ENCODE measurements around the gene ZNF76. TPM values are rescaled to one million over a fixed set of nuclear protein-coding genes. Genes with fewer than 3 reads are reported as not detected.

ZNF76 gene
- polyA plus RNA-seq, 1 donor from 2014 or later, result 26.3 TPM

DNA sequence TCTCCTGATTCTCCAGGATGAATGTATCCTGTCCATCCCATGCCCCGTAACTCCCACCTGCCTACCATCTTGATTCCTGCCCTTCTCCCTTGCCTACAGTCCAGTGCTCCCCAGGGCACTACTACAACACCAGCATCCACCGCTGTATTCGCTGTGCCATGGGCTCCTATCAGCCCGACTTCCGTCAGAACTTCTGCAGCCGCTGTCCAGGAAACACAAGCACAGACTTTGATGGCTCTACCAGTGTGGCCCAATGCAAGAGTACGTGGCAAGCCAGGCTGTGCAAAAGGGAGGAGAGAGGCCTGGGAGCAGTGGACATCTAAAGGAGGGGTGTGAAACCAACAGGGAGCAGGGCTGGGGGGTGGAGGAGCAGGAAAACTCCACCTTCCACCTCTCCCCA is 15.0 kb upstream of the ZNF76 start:
- H3K27me3 ChIP-seq (ENCODE audit: insufficient read depth, low read depth, low read length), result no peaks in the 10 kb centered on the region
- TF ChIP-seq SMC3 (conservative IDR thresholded peaks at IDR 0.05; ENCODE audit: poor library complexity) (no peak), RAD21 (conservative IDR thresholded peaks at IDR 0.05) (no peak), EZH2 (IDR thresholded peaks at IDR 0.05; ENCODE audit: borderline replicate concordance, insufficient read depth, low read length, poor library complexity, severe bottlenecking) (no peak), POLR2AphosphoS5 (IDR thresholded peaks at IDR 0.05) (no peak), MXI1 (conservative IDR thresholded peaks at IDR 0.05; ENCODE audit: poor library complexity, severe bottlenecking) (no peak)
- TF ChIP-seq, protein P1, sequence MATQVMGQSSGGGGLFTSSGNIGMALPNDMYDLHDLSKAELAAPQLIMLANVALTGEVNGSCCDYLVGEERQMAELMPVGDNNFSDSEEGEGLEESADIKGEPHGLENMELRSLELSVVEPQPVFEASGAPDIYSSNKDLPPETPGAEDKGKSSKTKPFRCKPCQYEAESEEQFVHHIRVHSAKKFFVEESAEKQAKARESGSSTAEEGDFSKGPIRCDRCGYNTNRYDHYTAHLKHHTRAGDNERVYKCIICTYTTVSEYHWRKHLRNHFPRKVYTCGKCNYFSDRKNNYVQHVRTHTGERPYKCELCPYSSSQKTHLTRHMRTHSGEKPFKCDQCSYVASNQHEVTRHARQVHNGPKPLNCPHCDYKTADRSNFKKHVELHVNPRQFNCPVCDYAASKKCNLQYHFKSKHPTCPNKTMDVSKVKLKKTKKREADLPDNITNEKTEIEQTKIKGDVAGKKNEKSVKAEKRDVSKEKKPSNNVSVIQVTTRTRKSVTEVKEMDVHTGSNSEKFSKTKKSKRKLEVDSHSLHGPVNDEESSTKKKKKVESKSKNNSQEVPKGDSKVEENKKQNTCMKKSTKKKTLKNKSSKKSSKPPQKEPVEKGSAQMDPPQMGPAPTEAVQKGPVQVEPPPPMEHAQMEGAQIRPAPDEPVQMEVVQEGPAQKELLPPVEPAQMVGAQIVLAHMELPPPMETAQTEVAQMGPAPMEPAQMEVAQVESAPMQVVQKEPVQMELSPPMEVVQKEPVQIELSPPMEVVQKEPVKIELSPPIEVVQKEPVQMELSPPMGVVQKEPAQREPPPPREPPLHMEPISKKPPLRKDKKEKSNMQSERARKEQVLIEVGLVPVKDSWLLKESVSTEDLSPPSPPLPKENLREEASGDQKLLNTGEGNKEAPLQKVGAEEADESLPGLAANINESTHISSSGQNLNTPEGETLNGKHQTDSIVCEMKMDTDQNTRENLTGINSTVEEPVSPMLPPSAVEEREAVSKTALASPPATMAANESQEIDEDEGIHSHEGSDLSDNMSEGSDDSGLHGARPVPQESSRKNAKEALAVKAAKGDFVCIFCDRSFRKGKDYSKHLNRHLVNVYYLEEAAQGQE (IDR thresholded peaks at IDR 0.05; ENCODE audit: borderline replicate concordance), result no peak
- TF ChIP-seq, protein P2, sequence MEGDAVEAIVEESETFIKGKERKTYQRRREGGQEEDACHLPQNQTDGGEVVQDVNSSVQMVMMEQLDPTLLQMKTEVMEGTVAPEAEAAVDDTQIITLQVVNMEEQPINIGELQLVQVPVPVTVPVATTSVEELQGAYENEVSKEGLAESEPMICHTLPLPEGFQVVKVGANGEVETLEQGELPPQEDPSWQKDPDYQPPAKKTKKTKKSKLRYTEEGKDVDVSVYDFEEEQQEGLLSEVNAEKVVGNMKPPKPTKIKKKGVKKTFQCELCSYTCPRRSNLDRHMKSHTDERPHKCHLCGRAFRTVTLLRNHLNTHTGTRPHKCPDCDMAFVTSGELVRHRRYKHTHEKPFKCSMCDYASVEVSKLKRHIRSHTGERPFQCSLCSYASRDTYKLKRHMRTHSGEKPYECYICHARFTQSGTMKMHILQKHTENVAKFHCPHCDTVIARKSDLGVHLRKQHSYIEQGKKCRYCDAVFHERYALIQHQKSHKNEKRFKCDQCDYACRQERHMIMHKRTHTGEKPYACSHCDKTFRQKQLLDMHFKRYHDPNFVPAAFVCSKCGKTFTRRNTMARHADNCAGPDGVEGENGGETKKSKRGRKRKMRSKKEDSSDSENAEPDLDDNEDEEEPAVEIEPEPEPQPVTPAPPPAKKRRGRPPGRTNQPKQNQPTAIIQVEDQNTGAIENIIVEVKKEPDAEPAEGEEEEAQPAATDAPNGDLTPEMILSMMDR (IDR thresholded peaks at IDR 0.05; ENCODE audit: poor library complexity, severe bottlenecking), result no peak
- H3K9me3 ChIP-seq (ENCODE audit: low read length), result no peaks in the 10 kb centered on the region
- no peaks in the 10 kb centered on the region for H3F3A ChIP-seq (ENCODE audit: insufficient read depth, low read length, poor library complexity, severe bottlenecking)
- H2AFZ ChIP-seq (ENCODE audit: low read depth, low read length), result no peak overlapping the region
- no peaks in the 10 kb centered on the region for H4K20me1 ChIP-seq (ENCODE audit: insufficient read depth)
- no peaks in the 10 kb centered on the region for H3K9me2 ChIP-seq (ENCODE audit: insufficient read depth, low read length)
- H3K4me2 ChIP-seq (ENCODE audit: low read length), result no peak overlapping the region
- no peaks in the 10 kb centered on the region for H3K36me3 ChIP-seq (ENCODE audit: insufficient read depth, low read length)
- no peak overlapping the region for H3K4me3 ChIP-seq (ENCODE audit: low read length)
- H3K79me2 ChIP-seq (replicated peaks; ENCODE audit: insufficient read depth, low read length), result no peaks in the 10 kb centered on the region
- no peak overlapping the region for H3K27ac ChIP-seq (ENCODE audit: low read length)
- no peak overlapping the region for H3K9ac ChIP-seq (ENCODE audit: low read length)

DNA sequence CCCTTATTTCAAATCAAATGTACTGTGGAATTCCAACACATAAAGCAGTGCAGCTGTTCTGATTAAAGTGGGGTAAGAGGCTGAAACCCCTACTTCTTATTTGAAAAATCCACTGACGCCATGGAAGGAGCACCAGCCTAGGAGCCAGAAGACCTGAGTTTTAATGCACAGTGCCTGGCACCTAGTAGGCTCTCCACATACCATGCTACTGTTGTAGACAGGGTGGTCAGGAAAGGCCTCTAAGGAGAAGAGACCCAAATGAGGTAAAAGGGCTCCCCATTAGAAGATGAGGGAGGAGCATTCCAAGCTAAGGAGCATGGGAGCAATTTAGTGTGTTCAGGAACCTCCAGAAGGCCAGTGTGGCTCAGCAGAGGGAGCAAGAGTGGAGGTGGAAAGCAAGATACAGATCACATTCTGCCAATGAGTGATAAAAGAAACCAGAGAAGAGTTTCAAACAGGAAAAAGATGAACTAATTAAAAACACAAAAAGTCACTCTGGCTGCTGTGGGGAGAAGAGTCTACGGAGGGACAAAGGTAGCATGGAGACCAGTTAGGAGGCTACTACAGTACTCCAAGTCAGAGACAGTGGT is 11.8 kb upstream of the ZNF76 start:
- H3K9ac ChIP-seq (ENCODE audit: low read length), result no peak overlapping the region
- H3K36me3 ChIP-seq (ENCODE audit: insufficient read depth, low read length), result no peaks in the 10 kb centered on the region
- H3K27me3 ChIP-seq (ENCODE audit: insufficient read depth, low read depth, low read length), result no peaks in the 10 kb centered on the region
- no peak overlapping the region for H3K4me3 ChIP-seq (ENCODE audit: low read length)
- no peak overlapping the region for H3K27ac ChIP-seq (ENCODE audit: low read length)
- H3K79me2 ChIP-seq (replicated peaks; ENCODE audit: insufficient read depth, low read length), result peaks cover 11% of the 10 kb centered on the region
- no peaks in the 10 kb centered on the region for H3K9me3 ChIP-seq (ENCODE audit: low read length)
- no peaks in the 10 kb centered on the region for H3F3A ChIP-seq (ENCODE audit: insufficient read depth, low read length, poor library complexity, severe bottlenecking)
- TF ChIP-seq EZH2 (IDR thresholded peaks at IDR 0.05; ENCODE audit: borderline replicate concordance, insufficient read depth, low read length, poor library complexity, severe bottlenecking) (no peak), TAF1 (IDR thresholded peaks at IDR 0.05; ENCODE audit: low read depth) (no peak), RAD21 (conservative IDR thresholded peaks at IDR 0.05) (no peak), SMC3 (conservative IDR thresholded peaks at IDR 0.05; ENCODE audit: poor library complexity) (no peak), MXI1 (conservative IDR thresholded peaks at IDR 0.05; ENCODE audit: poor library complexity, severe bottlenecking) (no peak), EP300 (conservative IDR thresholded peaks at IDR 0.05; ENCODE audit: poor library complexity, severe bottlenecking) (no peak), POLR2AphosphoS5 (IDR thresholded peaks at IDR 0.05) (no peak)
- TF ChIP-seq, protein P1 (IDR thresholded peaks at IDR 0.05; ENCODE audit: borderline replicate concordance), result no peak
- TF ChIP-seq, protein P2 (IDR thresholded peaks at IDR 0.05; ENCODE audit: poor library complexity, severe bottlenecking), result no peak
- no peaks in the 10 kb centered on the region for H3K9me2 ChIP-seq (ENCODE audit: insufficient read depth, low read length)
- H4K20me1 ChIP-seq (ENCODE audit: insufficient read depth), result no peaks in the 10 kb centered on the region
- H2AFZ ChIP-seq (ENCODE audit: low read depth, low read length), result no peak overlapping the region
- H3K4me2 ChIP-seq (ENCODE audit: low read length), result no peak overlapping the region
